Measurements from ENCODE around the gene RNF152.

Gene RNF152, protein sequence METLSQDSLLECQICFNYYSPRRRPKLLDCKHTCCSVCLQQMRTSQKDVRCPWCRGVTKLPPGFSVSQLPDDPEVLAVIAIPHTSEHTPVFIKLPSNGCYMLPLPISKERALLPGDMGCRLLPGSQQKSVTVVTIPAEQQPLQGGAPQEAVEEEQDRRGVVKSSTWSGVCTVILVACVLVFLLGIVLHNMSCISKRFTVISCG

DNA sequence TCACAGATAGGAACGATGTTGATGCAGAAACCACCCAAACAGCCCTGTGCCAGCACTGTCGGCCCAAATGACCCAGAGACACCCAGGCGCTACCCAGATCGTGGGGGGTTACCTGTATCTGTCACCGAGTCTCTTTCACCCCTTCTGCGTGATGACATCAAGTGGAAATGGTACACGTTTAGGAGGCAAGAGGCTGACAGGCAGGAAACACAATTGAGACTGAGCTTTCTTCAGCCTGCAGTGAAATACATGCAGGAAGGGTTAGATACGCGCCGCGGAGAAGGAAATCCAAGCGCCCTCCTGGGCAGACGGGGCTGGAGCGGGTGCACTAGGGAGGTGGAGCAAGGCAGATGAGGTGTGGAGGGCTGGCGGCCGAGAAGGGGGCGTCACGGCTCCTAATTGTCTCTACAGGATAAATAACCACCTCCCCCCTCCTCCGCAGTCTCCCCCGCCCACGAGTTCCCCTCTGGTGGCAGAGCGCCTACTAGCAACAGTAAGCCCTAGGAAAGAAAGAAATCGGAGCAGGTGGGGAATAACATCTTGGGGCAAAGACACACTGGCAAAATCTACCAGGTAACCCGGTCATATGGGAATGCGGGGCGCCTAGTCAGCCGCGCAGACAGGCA, at the start of gene RNF152:
TSS of gene RNF152 (minus strand) at position 325 of the 626 bp plus-strand sequence. CDS start 76,544 bp downstream, outside the sequence.
- peak within 1 kb of the TSS; percentile 76 for H3K27ac ChIP-seq
- no peaks in the 10 kb centered on the region for H3K27me3 ChIP-seq (ENCODE audit: control insufficient read depth, insufficient read depth, low read length)
- H3K9me3 ChIP-seq (ENCODE audit: control insufficient read depth, low read length): no peaks in the 10 kb centered on the region
- TF ChIP-seq, protein P1, sequence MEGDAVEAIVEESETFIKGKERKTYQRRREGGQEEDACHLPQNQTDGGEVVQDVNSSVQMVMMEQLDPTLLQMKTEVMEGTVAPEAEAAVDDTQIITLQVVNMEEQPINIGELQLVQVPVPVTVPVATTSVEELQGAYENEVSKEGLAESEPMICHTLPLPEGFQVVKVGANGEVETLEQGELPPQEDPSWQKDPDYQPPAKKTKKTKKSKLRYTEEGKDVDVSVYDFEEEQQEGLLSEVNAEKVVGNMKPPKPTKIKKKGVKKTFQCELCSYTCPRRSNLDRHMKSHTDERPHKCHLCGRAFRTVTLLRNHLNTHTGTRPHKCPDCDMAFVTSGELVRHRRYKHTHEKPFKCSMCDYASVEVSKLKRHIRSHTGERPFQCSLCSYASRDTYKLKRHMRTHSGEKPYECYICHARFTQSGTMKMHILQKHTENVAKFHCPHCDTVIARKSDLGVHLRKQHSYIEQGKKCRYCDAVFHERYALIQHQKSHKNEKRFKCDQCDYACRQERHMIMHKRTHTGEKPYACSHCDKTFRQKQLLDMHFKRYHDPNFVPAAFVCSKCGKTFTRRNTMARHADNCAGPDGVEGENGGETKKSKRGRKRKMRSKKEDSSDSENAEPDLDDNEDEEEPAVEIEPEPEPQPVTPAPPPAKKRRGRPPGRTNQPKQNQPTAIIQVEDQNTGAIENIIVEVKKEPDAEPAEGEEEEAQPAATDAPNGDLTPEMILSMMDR (IDR thresholded peaks at IDR 0.05): no peak
- peaks cover 3% of the 10 kb centered on the region for H3K79me2 ChIP-seq
- no peaks in the 10 kb centered on the region for H3K36me3 ChIP-seq (ENCODE audit: control insufficient read depth, insufficient read depth, low read length)
- H3K4me3 ChIP-seq (ENCODE audit: low read depth, low read length): peak within 1 kb of the TSS; percentile 57
- peak within 1 kb of the TSS; percentile 82 for H3K4me2 ChIP-seq (ENCODE audit: low read length)
- H2AFZ ChIP-seq: peak within 1 kb of the TSS; percentile 92
- peak within 1 kb of the TSS; percentile 17 for H3K9ac ChIP-seq
- H3K4me1 ChIP-seq: peaks cover 27% of the 10 kb centered on the region

DNA sequence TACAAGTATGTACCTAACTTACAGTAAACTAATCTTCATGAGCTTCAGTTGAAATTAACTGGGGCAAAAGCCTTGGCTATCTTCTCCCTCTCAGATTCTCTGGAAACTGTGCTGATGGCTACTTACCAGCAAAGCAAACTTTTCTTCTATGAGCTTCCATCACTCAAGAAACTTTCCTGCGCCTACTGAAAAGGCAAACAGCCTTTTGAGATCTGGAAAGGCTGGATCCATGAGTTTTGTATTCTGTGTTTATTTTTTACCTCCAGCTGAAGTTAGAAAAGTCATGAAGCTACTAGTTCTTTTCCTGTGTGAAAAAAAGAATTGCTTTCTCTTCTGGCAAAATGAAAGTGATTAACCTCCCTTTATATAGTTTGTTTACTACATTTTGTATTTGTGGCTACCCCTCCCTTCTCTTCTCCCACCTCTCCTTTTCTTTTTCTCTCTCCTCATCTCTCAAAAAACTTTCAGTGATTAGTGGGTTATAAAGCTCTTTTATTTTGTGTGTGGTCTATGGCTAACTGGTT, 49.2 kb upstream of the RNF152 start:
- Histone ChIP-seq H3K9me3 (ENCODE audit: control insufficient read depth, low read length) (no peaks in the 10 kb centered on the region), H3K27me3 (ENCODE audit: control insufficient read depth, insufficient read depth, low read length) (no peaks in the 10 kb centered on the region), H3K27ac (no peak overlapping the region), H3K9ac (no peak overlapping the region), H2AFZ (no peak overlapping the region), H3K4me2 (ENCODE audit: low read length) (no peak overlapping the region), H3K4me3 (ENCODE audit: low read depth, low read length) (no peak overlapping the region), H3K79me2 (no peaks in the 10 kb centered on the region), H3K4me1 (no peaks in the 10 kb centered on the region), H3K36me3 (ENCODE audit: control insufficient read depth, insufficient read depth, low read length) (no peaks in the 10 kb centered on the region)
- TF ChIP-seq, protein P1 (IDR thresholded peaks at IDR 0.05): no peak

DNA sequence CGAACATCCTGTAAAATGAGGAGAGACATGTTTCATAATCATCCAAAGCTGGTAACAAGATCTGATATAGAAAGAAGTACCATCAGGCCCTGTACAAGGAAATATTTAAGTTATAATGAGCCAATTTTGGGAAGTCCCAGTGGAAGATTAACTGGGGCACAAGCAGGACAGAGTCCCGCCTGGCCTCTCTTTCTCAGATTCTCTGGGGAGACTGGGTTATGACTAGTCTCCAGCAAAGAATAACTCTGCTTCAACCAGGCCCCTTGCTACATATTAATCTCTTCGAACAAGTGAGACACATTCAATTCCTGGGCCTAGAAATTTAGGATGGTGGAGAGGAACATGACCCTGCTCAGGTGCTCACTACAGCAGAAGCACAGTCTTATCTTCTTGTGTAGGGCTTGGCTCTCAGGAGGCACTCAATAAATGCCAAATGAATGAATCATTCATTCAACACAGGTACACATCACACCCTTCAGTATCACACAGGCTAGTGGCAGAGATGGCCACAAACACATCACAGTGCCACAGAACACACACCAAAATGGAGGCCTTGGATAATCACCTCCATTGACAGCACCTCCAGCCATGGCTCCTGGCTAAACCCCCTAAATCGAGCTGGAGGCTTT, 46.4 kb upstream of the RNF152 start:
- H3K27ac ChIP-seq: no peak overlapping the region
- no peaks in the 10 kb centered on the region for H3K4me1 ChIP-seq
- no peak overlapping the region for H2AFZ ChIP-seq
- H3K27me3 ChIP-seq (ENCODE audit: control insufficient read depth, insufficient read depth, low read length): no peaks in the 10 kb centered on the region
- no peak overlapping the region for H3K4me3 ChIP-seq (ENCODE audit: low read depth, low read length)
- no peak overlapping the region for H3K9ac ChIP-seq
- TF ChIP-seq, protein P1 (IDR thresholded peaks at IDR 0.05): no peak
- H3K79me2 ChIP-seq: no peaks in the 10 kb centered on the region
- no peak overlapping the region for H3K4me2 ChIP-seq (ENCODE audit: low read length)
- H3K36me3 ChIP-seq (ENCODE audit: control insufficient read depth, insufficient read depth, low read length): no peaks in the 10 kb centered on the region
- H3K9me3 ChIP-seq (ENCODE audit: control insufficient read depth, low read length): no peaks in the 10 kb centered on the region

DNA sequence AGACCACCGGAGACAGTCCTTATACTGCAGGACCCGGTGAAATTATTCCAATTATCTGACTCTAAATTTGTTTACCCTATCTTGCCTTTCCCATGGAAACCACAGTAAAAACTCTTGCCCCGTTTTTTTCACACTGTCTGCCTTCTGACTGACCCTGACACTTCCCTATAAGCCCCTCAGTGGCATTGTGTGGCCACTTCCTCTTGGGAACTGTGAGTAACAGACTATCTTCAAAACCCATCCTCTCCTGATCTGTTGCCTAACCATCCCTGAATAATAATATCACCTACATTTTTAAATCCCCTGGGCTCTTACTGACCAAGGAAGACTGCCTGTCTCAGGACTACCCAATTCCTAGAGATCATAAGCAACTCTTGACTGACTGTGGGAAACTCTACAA, 42.6 kb upstream of the RNF152 start:
- H3K27me3 ChIP-seq (ENCODE audit: control insufficient read depth, insufficient read depth, low read length): no peaks in the 10 kb centered on the region
- no peaks in the 10 kb centered on the region for H3K9me3 ChIP-seq (ENCODE audit: control insufficient read depth, low read length)
- no peak overlapping the region for H3K4me2 ChIP-seq (ENCODE audit: low read length)
- H3K9ac ChIP-seq: no peak overlapping the region
- no peaks in the 10 kb centered on the region for H3K79me2 ChIP-seq
- H3K4me1 ChIP-seq: no peaks in the 10 kb centered on the region
- no peaks in the 10 kb centered on the region for H3K36me3 ChIP-seq (ENCODE audit: control insufficient read depth, insufficient read depth, low read length)
- TF ChIP-seq, protein P1 (IDR thresholded peaks at IDR 0.05): no peak
- H3K4me3 ChIP-seq (ENCODE audit: low read depth, low read length): no peak overlapping the region
- no peak overlapping the region for H2AFZ ChIP-seq
- H3K27ac ChIP-seq: no peak overlapping the region
